LNCaP clone FGC (cell line): Measurements from ENCODE around the gene CHST6.

Experiments used
- DNase-seq: peaks from one replicate; pipeline ENCODE4 v3.0.0-alpha.2; 2011; ENCODE audit warnings: low read depth
- H3K4me3 ChIP-seq: 2 replicates; pipeline ENCODE4 v1.5.1; 2011; ENCODE audit warnings: mild to moderate bottlenecking, low read depth, low read length, control low read depth
- CTCF ChIP-seq: IDR thresholded peaks from 2 replicates; pipeline ENCODE4 v1.5.1; 2012; ENCODE audit warnings: mild to moderate bottlenecking; ENCODE audit not compliant: control insufficient read depth, insufficient read depth; ENCODE audit errors: extremely low read depth

CHST6 gene

DNA sequence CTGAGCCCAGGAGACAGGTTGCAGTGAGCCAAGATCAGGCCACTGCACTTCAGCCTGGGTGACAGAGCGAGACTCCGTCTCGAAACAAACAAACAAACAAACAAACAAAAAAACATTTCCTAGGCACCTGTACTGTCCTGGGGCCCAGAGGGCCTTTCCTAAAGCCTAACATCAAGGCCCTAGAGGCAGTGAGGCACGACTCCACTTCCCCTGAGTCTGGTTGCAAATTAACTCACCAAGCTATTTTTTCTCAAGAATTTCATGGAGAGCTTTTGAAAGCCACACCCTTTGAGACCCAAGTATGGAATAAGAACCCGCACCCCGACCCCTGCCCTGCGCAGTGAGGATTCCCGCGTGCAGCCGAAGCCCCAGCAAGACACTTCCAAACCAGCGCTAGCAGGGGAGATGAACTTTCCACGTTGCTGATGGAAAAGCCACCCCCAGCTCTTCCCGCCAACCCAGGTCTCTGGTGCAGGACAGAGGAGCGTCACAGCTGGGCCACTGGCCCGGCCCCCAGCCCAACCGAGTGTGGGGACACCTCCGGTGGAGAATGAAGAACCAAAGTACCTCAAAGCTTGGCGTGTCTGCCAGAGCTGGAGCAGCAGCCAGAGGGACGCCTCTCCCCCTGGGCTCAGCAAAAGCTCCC, 39.4 kb upstream of the CHST6 start:
- TF ChIP-seq CTCF, result no peak
- H3K4me3 ChIP-seq, result no peak overlapping the region
- no peak for DNase-seq

GRCh38 chr16:75532791-75533190, 37.5 kb upstream of the CHST6 start:
- TF ChIP-seq CTCF, result no peak
- H3K4me3 ChIP-seq, result no peak overlapping the region
- no peak for DNase-seq

DNA sequence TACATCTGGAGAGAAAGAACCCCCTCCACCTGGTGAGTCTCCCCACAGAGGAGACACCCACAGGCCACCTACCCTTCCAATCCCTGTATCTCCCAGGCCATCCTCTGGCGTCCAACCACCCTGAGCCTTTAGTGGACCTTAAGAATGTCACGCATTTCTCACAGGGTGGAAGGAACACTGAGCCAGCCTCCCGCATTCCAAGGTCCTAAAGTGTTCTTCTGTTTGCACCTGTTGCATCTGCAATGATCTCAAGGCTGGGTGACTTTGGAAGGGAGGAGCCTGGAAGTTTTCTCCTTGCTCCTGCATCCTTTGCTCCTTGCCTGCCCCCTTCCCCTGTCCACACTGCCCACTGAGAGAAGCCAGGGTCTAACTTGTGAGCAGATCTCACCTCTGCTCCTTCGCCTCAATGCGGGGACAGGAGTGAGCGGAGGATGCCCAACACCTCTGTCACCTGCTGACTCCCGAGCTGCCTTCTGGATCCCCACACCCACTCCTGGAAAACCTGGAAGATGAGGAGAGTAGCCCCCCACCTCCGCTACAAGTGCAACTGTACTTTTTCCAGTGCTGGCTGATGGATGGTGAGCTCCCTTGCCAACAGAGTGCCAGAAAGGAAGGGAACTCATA, 37.0 kb upstream of the CHST6 start:
- no peak overlapping the region for H3K4me3 ChIP-seq
- TF ChIP-seq CTCF, result no peak
- no peak for DNase-seq

DNA sequence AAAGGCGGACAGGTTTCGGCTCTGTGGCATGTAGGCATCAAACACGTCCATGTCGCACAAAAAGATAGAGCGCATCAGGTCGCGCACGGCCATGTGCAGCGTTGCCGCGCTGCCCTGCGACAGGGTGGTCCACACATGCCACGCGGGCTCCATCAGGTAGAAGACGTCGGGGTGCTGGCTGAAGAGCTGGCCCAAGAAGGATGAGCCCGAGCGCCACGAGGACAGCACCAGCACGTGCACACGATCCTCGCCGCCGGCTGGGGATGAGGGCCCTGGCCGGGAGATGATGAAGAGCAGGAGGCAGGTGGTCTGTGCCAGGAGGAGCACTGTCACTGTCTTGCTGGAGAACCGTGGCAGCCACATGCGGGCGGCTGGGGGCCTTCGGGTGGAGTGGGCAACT, 34.7 kb upstream of the CHST6 start:
- TF ChIP-seq CTCF, result no peak
- no peak for DNase-seq
- H3K4me3 ChIP-seq, result no peak overlapping the region

DNA sequence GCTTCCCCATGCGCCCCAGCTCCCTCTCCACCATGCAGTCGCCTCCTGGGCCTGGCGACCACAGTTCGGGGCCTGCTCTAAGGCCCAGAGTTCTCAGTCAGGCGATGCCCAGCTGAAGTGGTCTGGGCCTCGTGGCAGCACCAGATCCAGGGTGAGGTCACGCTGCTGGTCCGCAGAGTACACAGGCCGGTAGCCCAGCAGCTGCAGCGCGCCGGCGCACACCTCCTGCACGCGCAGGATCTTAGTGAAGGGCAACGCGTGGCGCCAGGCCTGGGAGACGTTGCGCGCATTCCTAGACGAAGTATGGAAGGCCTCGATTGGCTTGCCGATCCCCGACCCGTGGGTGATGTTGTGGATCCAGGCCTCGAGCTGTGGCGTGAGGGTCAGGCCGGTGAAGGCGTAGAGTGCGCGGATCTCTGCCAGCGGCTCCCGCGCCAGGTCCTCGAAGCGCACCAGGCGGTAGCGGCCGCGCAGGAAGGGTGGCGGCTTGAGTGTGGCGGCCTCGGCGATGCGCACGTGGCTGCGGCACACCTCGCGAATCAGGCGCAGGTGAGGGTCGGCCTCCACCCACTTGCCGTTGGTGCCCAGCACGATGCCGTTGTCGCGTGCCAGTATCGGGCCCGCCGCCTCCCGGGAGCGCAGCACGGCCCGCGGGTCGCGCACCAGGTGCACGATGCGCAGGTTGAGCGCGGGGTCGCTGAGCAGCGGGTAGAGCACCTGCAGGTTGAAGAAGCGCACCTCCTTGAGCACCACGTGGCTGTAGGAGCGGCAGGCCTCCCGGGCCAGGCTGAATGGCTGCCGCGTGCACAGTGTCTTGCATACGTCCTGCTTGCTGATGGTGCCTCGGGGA, 34.0 kb upstream of the CHST6 start:
- H3K4me3 ChIP-seq, result no peak overlapping the region
- no peak for TF ChIP-seq CTCF

DNA sequence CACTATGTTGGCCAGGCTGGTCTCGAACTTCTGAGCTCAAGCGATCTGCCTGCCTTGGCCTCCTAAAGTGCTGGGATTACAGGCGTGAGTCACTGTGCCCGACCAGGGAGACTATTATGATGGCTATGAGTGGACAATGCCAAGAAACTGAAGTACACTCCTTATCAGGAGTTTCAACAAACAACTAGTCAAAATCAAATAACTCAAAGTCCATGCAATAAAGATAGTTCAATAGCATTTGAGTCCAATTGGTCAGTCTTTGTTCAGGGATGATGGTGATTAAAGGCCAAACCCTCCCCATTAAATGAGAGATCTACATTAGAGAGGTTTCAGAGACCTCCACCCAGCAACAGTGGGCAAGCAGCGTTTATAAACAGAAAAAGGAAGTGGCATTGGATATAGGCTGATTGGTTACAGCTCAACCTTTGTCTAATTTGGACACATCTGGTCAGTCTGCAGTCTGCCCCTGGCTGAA, 32.6 kb upstream of the CHST6 start:
- no peak for TF ChIP-seq CTCF
- no peak for DNase-seq
- H3K4me3 ChIP-seq, result no peak overlapping the region

More for the DNA sequence above, 34.0 kb upstream of the CHST6 start:
- no peak for DNase-seq
